Hematopoietic multipotent progenitor cell treated with erythropoietin and hydrocortisone succinate and interleukin-3 and kit ligand, for 6 days (in vitro differentiated cells): ENCODE data around the gene CFAP97D2.
"Not testable (repeated sequence)": the region's sequence is repeated elsewhere in the genome, so short reads cannot be mapped to it uniquely, and the experiment has no call there.

Source experiments
- DNase-seq: peaks from one replicate; pipeline ENCODE4 v3.0.0-alpha.2; 2015

CFAP97D2 gene

DNA sequence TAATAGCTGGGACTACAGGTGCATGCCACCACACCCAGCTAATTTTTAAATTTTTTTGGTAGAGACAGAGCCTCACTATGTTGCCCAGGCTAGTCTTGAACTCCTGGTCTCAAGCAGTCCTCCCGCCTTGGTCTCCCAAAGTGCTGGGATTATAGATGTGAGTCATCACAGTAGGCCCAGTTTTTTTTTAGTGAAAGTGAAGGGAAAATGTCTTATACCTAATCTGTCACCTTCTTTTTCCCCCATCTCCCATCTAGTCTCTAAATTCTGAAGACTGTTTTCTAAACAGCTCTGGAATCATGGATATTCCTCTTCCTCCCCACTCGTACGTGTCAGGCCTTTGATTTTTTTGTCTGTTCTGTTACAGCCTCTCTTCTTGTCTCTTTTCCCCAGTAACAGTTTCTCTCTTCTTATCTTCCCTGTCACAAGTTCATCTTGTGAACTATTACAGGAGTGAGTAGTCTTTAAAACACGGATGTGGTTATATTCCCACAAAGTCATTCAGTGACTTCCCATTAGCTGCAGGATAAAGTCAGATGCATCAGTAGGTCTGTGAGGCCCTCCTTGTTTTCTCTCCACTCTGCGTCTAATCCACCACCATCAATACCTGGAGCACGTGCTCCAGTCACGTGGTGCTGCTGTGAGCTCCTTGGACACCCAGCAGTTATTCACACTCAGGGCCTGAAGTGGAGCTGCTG lies 58.5 kb downstream of the CFAP97D2 start:
- DNase-seq: no peak

- DNase-seq: no peak
Observed at GRCh38 chr13:114241918-114242317, 62.9 kb downstream of the CFAP97D2 start.

DNA sequence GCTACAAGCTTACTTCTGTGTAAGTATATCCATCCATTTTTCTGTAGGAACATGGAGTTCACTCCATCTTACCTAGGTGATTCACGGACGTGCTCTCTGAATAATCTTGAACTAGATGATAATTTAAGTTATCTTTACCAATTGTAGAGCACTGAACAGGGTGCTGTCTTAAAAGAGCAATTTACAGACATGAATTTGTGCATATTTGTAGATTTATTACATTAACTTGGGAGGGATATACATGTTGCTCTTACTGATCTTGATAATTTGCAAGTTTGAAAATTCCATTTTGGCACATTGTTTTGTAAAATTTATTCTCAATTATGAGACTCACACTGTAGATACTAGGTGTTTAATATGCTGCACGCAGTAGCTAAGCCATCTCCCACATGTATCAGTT lies 64.9 kb downstream of the CFAP97D2 start:
- no peak for DNase-seq

DNA sequence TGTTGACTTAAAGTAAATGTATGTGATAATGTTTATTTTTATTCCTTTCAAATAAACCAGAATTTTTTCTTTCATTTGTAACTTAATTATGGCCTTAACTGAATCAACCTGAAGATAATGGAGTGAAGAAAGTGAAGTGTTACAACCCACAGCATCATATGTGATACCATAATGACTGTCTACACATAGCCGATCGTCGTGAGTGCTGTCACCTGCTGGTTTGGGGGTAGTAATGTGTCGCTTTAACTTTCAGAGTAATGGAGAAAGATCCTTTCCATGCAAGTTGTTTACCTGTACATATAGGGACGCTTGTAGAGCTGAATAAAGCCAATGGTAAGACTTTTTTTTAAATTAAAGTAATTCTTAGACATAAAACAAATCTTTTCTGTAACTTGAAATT lies 65.6 kb downstream of the CFAP97D2 start:
- no peak for DNase-seq

- DNase-seq: no peak
Observed at GRCh38 chr13:114248011-114248410, 69.0 kb downstream of the CFAP97D2 start.

GRCh38 chr13:114249077-114249476 lies 70.0 kb downstream of the CFAP97D2 start:
- no peak for DNase-seq

DNA sequence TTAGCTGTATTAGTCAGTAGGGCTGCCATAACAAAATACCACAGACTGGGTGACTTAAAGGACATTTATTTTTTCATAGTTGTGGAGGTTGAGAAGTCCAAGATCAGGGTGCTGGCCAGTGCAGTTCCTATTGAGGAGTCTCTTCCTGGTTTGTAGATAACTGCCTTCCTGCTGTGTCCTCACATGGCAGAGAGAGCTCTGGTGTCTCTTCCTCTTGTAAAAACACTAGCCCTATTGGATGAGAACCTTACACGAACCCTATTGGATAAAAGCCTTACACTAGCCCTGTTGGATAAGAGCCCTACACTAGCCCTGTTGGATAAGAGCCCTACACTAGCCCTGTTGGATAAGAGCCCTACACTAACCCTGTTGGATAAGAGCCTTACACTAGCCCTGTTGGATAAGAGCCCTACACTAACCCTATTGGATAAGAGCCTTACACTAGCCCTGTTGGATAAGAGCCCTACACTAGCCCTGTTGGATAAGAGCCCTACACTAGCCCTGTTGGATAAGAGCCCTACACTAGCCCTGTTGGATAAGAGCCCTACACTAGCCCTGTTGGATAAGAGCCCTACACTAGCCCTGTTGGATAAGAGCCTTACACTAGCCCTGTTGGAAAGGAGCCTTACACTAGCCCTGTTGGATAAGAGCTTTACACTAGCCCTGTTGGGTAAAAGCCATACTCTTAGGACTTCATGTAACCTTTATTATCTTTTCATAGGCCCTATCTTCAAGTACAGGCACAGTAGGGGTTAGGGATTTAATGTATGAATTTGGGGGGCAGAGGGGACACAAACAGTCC lies 72.8 kb downstream of the CFAP97D2 start:
- peak; percentile 82 for DNase-seq

- DNase-seq: peak; percentile 26
Observed at GRCh38 chr13:114256547-114256946, 77.5 kb downstream of the CFAP97D2 start.

GRCh38 chr13:114257014-114257413 lies 78.0 kb downstream of the CFAP97D2 start:
- DNase-seq: no peak

DNA sequence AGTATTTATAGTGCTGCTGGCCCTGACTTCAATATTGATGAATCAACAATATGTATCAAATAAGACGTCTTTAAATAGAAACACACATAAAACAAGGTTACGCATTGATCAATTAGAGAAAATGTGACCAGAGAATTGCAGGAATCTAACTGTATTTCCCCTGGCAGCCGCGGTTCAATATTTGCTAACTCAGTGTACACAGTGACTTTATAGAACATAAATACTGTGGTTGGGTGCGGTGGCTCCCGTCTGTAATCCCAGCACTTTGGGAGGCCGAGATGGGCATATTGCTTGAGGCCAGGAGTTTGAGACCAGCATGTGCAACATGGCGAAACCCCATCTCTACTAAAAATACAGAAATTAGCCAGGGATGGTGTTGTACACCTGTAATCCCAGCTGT lies 79.5 kb downstream of the CFAP97D2 start:
- no peak for DNase-seq

DNA sequence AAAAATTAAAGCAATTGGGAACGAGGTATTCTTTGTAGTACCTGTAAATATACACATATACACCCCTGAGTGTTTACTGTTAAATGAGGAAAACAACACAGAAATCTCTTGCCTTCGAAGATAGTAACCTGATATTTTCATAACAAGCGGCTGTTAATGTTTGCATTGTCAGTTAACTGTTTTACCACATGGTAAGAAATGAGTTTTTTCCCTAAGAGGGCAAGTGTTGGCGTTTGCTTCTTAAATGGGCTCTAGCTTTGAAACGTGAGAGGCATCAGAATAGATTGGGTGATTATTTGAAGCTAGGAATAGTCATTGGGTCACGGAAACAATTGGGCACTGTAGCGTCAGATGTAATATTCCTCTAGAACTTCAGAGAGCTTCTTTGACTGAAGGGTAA lies 80.3 kb downstream of the CFAP97D2 start:
- DNase-seq: no peak

- DNase-seq: no peak
Observed at GRCh38 chr13:114259974-114260373, 80.9 kb downstream of the CFAP97D2 start.

DNA sequence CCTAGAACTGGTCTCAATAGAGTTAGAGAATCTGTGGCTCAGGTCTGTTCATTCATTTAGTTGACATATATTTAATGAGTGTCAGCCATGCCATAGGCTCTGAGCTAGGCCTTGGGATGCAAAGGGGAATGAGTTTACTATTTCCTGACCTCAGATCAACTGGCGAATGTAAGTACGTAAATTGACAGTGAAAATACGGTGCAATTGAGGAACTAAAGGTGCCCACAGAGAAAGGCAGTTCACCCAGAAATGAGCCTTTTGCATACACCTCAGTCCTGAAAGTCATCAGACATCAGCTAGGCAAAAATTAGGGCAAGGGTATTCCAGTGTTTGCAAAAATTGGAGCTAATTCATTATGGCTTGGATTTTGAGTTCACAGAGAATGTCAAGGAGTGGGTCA lies 81.8 kb downstream of the CFAP97D2 start:
- no peak for DNase-seq

GRCh38 chr13:114261328-114261965 lies 82.4 kb downstream of the CFAP97D2 start:
- DNase-seq: no peak

- DNase-seq: no peak
Observed at GRCh38 chr13:114263578-114263977, 84.5 kb downstream of the CFAP97D2 start.

DNA sequence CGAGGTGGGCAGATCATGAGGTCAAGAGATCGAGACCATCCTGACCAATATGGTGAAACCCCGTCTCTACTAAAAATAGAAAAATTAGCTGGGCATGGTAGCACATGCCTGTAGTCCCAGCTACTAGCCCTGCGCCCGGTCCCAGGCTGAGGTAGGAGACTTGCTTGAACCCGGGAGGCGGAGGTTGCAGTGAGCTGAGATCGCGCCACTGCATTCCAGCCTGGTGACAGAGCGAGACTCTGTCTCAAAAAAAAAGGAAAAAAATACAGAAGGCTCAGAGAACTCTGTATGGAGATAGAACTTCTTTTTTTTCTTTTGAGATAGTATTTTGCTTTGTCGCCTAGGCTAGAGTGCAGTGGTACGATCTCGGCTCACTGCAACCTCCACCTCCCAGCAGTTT lies 85.3 kb downstream of the CFAP97D2 start:
- not testable (repeated sequence) for DNase-seq

DNA sequence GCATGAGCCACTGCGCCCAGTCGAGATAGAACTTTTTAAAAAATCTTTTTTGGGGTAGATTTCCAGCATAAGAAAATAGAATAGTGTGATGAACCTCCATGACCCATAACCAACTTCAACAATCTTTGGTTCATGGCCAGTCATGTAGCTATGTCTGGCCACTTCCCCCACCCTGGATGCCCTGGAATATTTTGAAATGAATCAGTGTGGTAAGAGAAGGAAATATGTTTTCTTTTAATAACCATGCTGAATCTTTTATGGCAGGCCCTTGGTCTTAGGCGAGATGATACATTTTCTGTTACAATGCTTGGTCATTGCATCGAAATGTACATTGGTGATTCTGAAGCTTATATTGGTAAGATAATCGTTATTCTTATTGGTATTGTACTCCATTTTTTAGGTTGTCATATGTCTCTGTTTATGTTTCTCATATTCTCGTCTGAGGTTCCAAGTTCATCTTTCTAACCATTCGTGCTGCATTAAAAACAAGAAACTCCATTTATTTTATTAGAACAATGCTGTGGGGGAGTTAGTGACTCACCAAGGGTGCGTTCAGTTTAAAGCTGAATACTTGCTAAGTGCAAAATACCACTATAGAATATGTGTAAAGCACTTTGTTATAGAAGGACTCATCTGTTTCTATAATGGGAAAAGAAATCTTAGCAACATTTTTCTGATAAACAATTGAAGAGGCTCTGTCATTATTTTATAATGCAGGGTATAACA lies 86.0 kb downstream of the CFAP97D2 start:
- no peak for DNase-seq

DNA sequence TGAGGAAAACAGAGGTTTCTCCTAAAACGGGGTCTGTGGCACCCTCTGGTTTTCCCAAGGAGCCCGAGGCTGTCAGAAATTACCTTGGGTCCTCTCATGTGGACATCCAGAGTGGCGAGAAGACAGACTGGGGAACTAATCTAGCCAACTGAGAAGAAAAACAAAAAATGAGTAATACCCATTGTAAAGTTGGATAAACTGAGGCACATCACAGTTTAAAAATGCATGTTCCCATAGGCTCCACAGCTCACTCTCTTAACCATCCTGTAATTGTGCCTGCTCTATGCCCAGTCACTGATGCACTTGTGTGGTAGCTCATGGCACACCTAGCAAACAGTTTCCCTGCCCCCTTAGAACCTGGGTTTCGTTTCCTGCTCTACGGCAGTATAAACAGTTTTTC lies 87.2 kb downstream of the CFAP97D2 start:
- no peak for DNase-seq

- DNase-seq: no peak
Observed at GRCh38 chr13:114268344-114269280, 89.6 kb downstream of the CFAP97D2 start.

DNA sequence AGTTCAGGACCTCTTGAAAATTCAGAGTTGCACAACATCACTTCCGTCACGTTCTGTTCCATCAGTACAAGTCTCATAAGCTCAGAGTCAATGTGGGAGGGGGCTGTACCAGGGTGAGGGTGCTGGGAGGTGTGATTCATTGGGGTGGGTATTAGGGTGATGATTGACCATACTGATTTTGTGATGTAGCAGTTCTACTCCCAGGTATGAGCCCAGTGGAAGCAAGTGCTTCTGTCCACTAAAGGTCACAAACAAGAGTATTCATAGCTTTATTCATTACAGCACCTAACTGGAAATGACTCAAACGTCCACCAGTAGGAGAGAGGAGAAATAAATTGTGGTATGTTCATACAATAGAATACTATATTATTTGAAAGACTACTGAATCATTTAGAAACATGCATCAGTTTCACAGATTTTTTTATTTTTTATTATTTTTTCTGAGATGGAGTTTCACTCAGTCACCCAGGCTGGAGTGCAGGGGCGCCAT lies 90.3 kb downstream of the CFAP97D2 start:
- no peak for DNase-seq
